GM12801 (cell line): ENCODE measurements around the gene MAST4.

Source experiments
- TF ChIP-seq, protein P1 (sequence below): IDR thresholded peaks from one replicate; pipeline ENCODE4 v1.5.1; 2011; ENCODE audit warnings: control low read depth; ENCODE audit not compliant: insufficient read length; ENCODE audit errors: extremely low read depth

MAST4 gene

DNA sequence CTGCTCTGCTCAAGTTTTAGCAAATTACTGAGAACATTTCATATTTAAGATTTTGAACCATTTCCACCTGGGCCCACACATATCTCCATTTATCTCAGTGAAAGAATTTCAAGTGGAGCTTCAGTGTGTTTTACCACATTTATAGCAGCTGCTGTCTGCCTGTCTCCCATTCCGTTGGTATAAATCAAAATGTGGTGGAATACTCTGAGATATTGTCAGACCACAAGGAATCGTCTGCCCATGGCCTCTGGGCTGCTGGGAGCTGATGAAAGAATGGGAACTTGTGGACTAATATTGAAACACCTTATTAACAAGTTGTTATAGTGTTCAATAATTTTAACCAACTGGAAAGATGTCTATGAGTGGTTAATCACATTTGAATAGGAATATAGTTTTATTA is 33.3 kb downstream of the MAST4 start:
- TF ChIP-seq, protein P1, sequence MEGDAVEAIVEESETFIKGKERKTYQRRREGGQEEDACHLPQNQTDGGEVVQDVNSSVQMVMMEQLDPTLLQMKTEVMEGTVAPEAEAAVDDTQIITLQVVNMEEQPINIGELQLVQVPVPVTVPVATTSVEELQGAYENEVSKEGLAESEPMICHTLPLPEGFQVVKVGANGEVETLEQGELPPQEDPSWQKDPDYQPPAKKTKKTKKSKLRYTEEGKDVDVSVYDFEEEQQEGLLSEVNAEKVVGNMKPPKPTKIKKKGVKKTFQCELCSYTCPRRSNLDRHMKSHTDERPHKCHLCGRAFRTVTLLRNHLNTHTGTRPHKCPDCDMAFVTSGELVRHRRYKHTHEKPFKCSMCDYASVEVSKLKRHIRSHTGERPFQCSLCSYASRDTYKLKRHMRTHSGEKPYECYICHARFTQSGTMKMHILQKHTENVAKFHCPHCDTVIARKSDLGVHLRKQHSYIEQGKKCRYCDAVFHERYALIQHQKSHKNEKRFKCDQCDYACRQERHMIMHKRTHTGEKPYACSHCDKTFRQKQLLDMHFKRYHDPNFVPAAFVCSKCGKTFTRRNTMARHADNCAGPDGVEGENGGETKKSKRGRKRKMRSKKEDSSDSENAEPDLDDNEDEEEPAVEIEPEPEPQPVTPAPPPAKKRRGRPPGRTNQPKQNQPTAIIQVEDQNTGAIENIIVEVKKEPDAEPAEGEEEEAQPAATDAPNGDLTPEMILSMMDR = no peak

DNA sequence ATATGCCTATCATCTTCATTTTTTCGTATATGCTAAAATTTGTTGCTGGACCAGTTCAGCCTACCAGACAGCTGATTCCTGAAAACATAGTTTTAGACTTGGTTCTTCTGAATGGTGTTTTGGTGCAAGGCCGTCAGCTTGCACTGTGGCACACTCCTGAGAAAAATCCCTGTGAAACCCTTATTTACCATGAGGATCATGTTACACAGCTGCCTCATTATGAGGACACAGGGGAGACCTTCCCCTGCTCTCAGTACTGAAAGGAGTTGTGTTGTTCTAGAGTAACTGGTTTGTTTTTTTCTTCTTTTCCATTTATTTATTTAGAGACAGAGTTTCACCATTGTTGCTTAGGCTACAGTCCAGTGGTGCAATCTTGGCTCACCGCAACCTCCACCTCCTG is 37.6 kb downstream of the MAST4 start:
- TF ChIP-seq, protein P1 = no peak

DNA sequence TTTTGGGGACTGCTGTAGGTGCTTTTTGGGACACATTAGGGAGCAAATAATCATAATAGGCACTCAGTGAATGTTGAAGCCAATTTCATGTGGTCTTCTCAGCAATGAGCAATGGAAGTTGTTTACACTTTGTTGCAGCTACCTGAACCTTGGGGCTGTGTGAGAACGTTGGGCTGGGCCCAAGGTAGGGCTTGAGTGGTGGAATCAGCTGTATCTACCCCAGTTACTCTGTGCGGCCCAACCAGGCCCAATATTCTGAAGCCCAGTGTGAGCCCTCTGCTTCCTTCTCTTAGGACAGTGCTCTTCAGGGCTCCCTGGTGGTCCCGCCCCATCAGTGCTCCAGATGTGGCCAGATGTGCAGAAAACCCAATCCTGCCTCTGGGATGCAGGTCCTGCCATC is 38.4 kb downstream of the MAST4 start:
- TF ChIP-seq, protein P1 = no peak

DNA sequence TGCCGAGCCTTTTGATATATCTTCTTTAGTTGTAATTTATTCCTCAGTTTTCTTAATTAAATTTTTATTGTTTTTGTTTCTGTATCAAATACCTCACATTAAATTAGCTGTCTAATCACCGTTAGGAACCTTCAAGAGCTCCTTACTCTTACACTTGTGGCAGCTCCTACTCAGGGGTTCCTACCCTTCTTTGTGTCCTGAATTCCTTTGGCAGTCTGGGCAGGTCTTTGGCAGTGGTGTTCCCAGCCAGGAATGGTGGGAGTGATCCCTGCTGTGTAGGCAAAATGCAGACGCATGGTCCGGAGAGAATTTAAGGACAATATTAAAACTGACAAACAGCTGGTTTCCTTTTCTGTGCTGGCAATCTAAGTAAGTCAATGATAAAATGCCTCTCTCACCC is 41.8 kb downstream of the MAST4 start:
- TF ChIP-seq, protein P1 = no peak

DNA sequence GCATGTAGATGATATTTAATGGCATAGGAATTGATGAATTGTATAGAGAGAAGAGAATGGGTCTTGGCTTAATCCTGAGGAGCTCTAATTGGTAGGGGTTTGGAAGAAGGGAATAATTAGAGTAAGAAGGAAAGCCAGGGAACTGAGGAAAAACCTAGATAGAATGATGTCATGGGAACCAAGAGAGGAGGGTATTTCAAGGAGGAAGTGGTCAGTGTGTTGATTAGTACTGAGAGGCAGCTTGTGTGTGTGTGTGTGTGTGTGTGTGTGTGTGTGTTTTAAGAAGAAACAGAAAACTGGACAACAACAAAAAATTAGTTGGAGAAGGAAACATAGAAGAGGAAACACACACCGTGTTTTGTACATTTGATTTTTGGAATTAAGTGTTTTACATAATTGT is 42.8 kb downstream of the MAST4 start:
- TF ChIP-seq, protein P1 = no peak

DNA sequence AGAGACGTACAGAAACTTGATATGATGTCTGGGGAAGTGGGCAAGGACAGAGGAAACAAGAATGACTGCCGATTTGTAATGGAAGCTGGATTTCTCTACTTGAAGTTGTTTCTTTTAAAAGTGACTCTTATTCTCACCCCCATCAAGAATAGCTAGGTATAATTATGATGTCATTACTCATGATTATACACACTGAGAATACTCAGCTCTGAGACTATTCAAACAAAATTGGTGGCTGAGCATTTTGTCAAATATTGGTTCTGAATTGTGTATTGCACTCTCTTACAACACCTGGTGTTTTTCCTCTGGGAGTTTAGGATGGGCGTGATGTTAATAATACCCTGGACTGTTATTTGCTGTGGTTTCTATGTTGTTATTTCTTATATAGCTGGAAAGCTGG is 46.3 kb downstream of the MAST4 start:
- TF ChIP-seq, protein P1 = no peak

DNA sequence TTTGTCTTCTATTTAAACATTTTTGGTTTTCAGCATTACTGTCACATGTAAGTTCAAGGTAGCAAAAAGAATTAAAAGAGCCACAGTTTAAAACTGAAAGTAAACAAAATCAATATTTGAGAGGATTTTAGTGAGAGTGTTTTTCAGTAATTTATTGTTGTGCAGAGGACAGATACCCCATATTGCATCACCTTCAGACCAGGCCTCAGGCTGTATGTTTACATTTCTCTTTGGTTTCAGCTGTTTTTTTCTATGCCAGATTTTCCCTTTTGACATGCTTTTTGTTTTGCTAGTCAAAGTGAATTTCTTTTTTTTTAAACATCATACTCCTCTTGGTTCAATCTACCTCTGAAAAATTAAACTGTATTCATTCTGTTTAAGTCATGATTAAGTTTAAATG is 47.2 kb downstream of the MAST4 start:
- TF ChIP-seq, protein P1 = no peak

DNA sequence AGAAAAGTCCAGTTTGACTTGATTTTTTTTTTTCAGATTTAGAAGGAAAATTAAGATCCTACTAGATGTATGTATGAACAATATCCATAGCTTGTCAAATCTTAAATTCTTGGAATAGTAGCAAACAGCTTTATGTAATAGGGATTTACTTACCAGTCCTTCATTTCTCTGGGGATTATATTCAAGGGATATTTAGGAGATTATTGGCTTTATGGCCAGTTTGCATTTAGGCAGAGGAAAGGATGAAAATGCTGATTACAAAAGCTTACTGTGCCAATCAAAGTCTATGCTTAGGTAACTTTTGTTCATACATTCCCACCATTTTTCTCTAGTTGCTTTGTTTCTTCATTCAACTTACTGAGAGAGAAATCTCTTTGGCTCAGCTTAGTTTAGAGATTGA is 47.9 kb downstream of the MAST4 start:
- TF ChIP-seq, protein P1 = no peak
